ENCODE data around the gene UTS2R. TPM values are rescaled to one million over a fixed set of nuclear protein-coding genes. Genes with fewer than 3 reads are reported as not detected.
A peak's percentile ranks its signal among the peaks of the same experiment; 100 is the strongest.

UTS2R gene
- total RNA-seq, 1 donor from 2014 or later, result not detected

- DNase-seq (ENCODE audit: low read depth in 2 of 2), result no peak
Measured at GRCh38 chr17:82389379-82389778, 17.8 kb downstream of the UTS2R start.

GRCh38 chr17:82390015-82390859 is 18.7 kb downstream of the UTS2R start:
- no peak for DNase-seq (ENCODE audit: low read depth in 2 of 2)

GRCh38 chr17:82390860-82391435 is 19.4 kb downstream of the UTS2R start:
- no peak for DNase-seq (ENCODE audit: low read depth in 2 of 2)

GRCh38 chr17:82391496-82392066 is 20.0 kb downstream of the UTS2R start:
- DNase-seq (ENCODE audit: low read depth in 2 of 2), result no peak

GRCh38 chr17:82392209-82392920 is 20.8 kb downstream of the UTS2R start:
- DNase-seq (ENCODE audit: low read depth in 2 of 2), result no peak

GRCh38 chr17:82392941-82393340 is 21.4 kb downstream of the UTS2R start:
- DNase-seq (ENCODE audit: low read depth in 2 of 2), result no peak

GRCh38 chr17:82394278-82394677 is 22.7 kb downstream of the UTS2R start:
- DNase-seq (ENCODE audit: low read depth in 2 of 2), result no peak

GRCh38 chr17:82396601-82397435 is 25.3 kb downstream of the UTS2R start:
- DNase-seq (ENCODE audit: low read depth in 2 of 2), result no peak

- no peak for DNase-seq (ENCODE audit: low read depth in 2 of 2)
Measured at GRCh38 chr17:82397449-82398335, 26.1 kb downstream of the UTS2R start.

- peak in 1 of 2 donors; percentile 31 for DNase-seq (ENCODE audit: low read depth in 2 of 2)
Measured at GRCh38 chr17:82399041-82399441, 27.5 kb downstream of the UTS2R start.

- no peak for DNase-seq (ENCODE audit: low read depth in 2 of 2)
Measured at GRCh38 chr17:82399601-82400101, 28.1 kb downstream of the UTS2R start.

GRCh38 chr17:82400206-82400605 is 28.6 kb downstream of the UTS2R start:
- no peak for DNase-seq (ENCODE audit: low read depth in 2 of 2)

GRCh38 chr17:82400830-82401229 is 29.3 kb downstream of the UTS2R start:
- DNase-seq (ENCODE audit: low read depth in 2 of 2), result no peak

GRCh38 chr17:82402865-82403264 is 31.3 kb downstream of the UTS2R start:
- DNase-seq (ENCODE audit: low read depth in 2 of 2), result no peak

- DNase-seq (ENCODE audit: low read depth in 2 of 2), result no peak
Measured at GRCh38 chr17:82403662-82404660, 32.4 kb downstream of the UTS2R start.

GRCh38 chr17:82405051-82405450 is 33.5 kb downstream of the UTS2R start:
- no peak for DNase-seq (ENCODE audit: low read depth in 2 of 2)

GRCh38 chr17:82406131-82406671 is 34.6 kb downstream of the UTS2R start:
- no peak for DNase-seq (ENCODE audit: low read depth in 2 of 2)

GRCh38 chr17:82407255-82407654 is 35.7 kb downstream of the UTS2R start:
- DNase-seq (ENCODE audit: low read depth in 2 of 2), result no peak

All from dermis microvascular lymphatic vessel endothelial cell (primary cell).